PC-3 (cell line): Measurements from ENCODE around the gene RIPPLY1. TPM values are rescaled to one million over a fixed set of nuclear protein-coding genes. Genes with fewer than 3 reads are reported as not detected.

ENCODE experiments used
- ATAC-seq: fragments of 200-7000 bp; cut with Tn5 transposase; 2 replicates; pipeline ENCODE4 v1.9.1; 2020; ENCODE audit warnings: mild to moderate bottlenecking, moderate library complexity
- BruUV-seq: library from RNA; stranded (reverse); fragments of 400-500 nt; replicated peaks from 2 replicates; lab custom pipeline; 2021; lab: Mats Ljungman, UMichigan
- CTCF ChIA-PET: fragments of 300-600 bp; sonication (Branson Sonifier 250); formaldehyde crosslinking; loops from one replicate; lab custom pipeline; 2022; ENCODE audit warnings: antibody characterized with exemption; lab: Charles Lee
- POLR2A ChIA-PET: fragments of 300-600 bp; sonication (Branson Sonifier 250); formaldehyde crosslinking; loops from one replicate; lab custom pipeline; 2022; ENCODE audit warnings: antibody characterized with exemption; ENCODE audit not compliant: unreplicated experiment; lab: Charles Lee
- DNase-seq: peaks from one replicate; pipeline ENCODE4 v3.0.0-alpha.2; 2015
- H2AFZ ChIP-seq: fragments of 300-600 bp; sonication (generic); 2 replicates; pipeline ENCODE4 v1.6.0; 2016; ENCODE audit warnings: antibody characterized with exemption, low read length
- H3F3A ChIP-seq: fragments of 300-600 bp; sonication (generic); one replicate; pipeline ENCODE4 v1.6.0; 2017; ENCODE audit warnings: antibody characterized with exemption, low read length, control low read depth, mild to moderate bottlenecking; ENCODE audit not compliant: unreplicated experiment
- H3K27ac ChIP-seq: fragments of 300-600 bp; sonication (generic); 2 replicates; pipeline ENCODE4 v1.5.1; 2016; ENCODE audit warnings: mild to moderate bottlenecking, low read length
- H3K27me3 ChIP-seq: fragments of 300-600 bp; sonication (generic); 2 replicates; pipeline ENCODE4 v1.6.1; 2016; ENCODE audit warnings: low read length, mixed read lengths
- H3K36me3 ChIP-seq: fragments of 300-600 bp; sonication (generic); 2 replicates; pipeline ENCODE4 v1.6.1; 2016; ENCODE audit warnings: low read depth, mixed run types, low read length, mixed read lengths
- H3K4me1 ChIP-seq: fragments of 300-600 bp; sonication (generic); 2 replicates; pipeline ENCODE4 v1.5.1; 2016; ENCODE audit warnings: low read length; ENCODE audit not compliant: insufficient read depth
- H3K4me2 ChIP-seq: fragments of 300-600 bp; sonication (generic); 2 replicates; pipeline ENCODE4 v1.6.0; 2016; ENCODE audit warnings: low read length
- H3K4me3 ChIP-seq: fragments of 300-600 bp; sonication (generic); 2 replicates; pipeline ENCODE4 v1.5.1; 2016; ENCODE audit warnings: mild to moderate bottlenecking, low read length, mixed read lengths
- H3K79me2 ChIP-seq: fragments of 300-600 bp; sonication (generic); 2 replicates; pipeline ENCODE4 v1.6.1; 2017; ENCODE audit warnings: low read length, mixed read lengths
- H3K9ac ChIP-seq: fragments of 300-600 bp; sonication (generic); 2 replicates; pipeline ENCODE4 v1.6.0; 2016; ENCODE audit warnings: mild to moderate bottlenecking, low read length
- H3K9me2 ChIP-seq: fragments of 300-600 bp; sonication (generic); replicated peaks from 2 replicates; pipeline ENCODE4 v1.6.1; 2016; ENCODE audit warnings: mixed run types, low read length, mixed read lengths
- H3K9me3 ChIP-seq: fragments of 300-600 bp; sonication (generic); 2 replicates; pipeline ENCODE4 v1.6.1; 2016; ENCODE audit warnings: low read length, mixed read lengths
- H4K20me1 ChIP-seq: fragments of 300-600 bp; sonication (generic); 2 replicates; pipeline ENCODE4 v1.6.1; 2016; ENCODE audit warnings: low read length, mixed read lengths
- CTCF ChIP-seq: fragments of 300-600 bp; sonication (generic); conservative IDR thresholded peaks from 2 replicates; pipeline ENCODE4 v1.5.1; 2017; ENCODE audit warnings: antibody characterized with exemption, low read depth, mild to moderate bottlenecking, low read length
- EZH2 ChIP-seq: fragments of 300-600 bp; sonication (generic); IDR thresholded peaks from one replicate; pipeline ENCODE4 v1.6.1; 2017; ENCODE audit warnings: antibody characterized with exemption, mild to moderate bottlenecking, low read length; ENCODE audit not compliant: unreplicated experiment
- EZH2phosphoT487 ChIP-seq: fragments of 300-600 bp; sonication (generic); IDR thresholded peaks from 2 replicates; pipeline ENCODE4 v1.6.1; 2018; ENCODE audit warnings: mild to moderate bottlenecking, antibody characterized with exemption, low read length, borderline replicate concordance
- intact Hi-C: fragments of 100-400 bp; cut with micrococcal nuclease; formaldehyde crosslinking; loops from 2 replicates; pipeline ENCODE4 v1.9.0; 2023
- total RNA-seq: library from RNA; depleted of rRNA; stranded (reverse); fragments of >200 nt; gene quantifications from 2 replicates; pipeline ENCODE4 v1.2.3, GENCODE V29; 2014

The RIPPLY1 gene
- total RNA-seq, 1 experiment from 2014 or later: not detected

GRCh38 chrX:106927023-106927422, 23.9 kb upstream of the RIPPLY1 start:
- no peak overlapping the region for H3K27ac ChIP-seq
- H3K79me2 ChIP-seq: no peaks in the 10 kb centered on the region
- DNase-seq (peak; percentile 14), ATAC-seq (no peak)
- intact Hi-C loops: no loop called here
- POLR2A ChIA-PET: no interaction called here
- H3K4me2 ChIP-seq: no peak overlapping the region
- CTCF ChIA-PET: no interaction called here
- no peak overlapping the region for H3K4me3 ChIP-seq
- H3K4me1 ChIP-seq: no peaks in the 10 kb centered on the region
- H3F3A ChIP-seq: no peaks in the 10 kb centered on the region
- H3K9me3 ChIP-seq: no peaks in the 10 kb centered on the region
- H3K36me3 ChIP-seq: no peaks in the 10 kb centered on the region
- TF ChIP-seq EZH2phosphoT487 (no peak), CTCF (no peak), EZH2 (no peak)
- H2AFZ ChIP-seq: no peak overlapping the region
- no peaks in the 10 kb centered on the region for H3K27me3 ChIP-seq
- no peaks in the 10 kb centered on the region for H4K20me1 ChIP-seq
- no peaks in the 10 kb centered on the region for H3K9me2 ChIP-seq
- no peak overlapping the region for H3K9ac ChIP-seq
- no TSS peak for BruUV-seq

- ChIA-PET CTCF (no interaction called here), POLR2A (no interaction called here)
- no peak overlapping the region for H2AFZ ChIP-seq
- BruUV-seq: no TSS peak
- no peak overlapping the region for H3K27ac ChIP-seq
- peaks cover 16% of the 10 kb centered on the region for H3K4me1 ChIP-seq
- no peaks in the 10 kb centered on the region for H3K36me3 ChIP-seq
- H3K9ac ChIP-seq: no peak overlapping the region
- H3K9me2 ChIP-seq: no peaks in the 10 kb centered on the region
- no peaks in the 10 kb centered on the region for H3K79me2 ChIP-seq
- intact Hi-C loops: no loop called here
- no peak for DNase-seq
- TF ChIP-seq CTCF (no peak), EZH2 (no peak), EZH2phosphoT487 (no peak)
- no peaks in the 10 kb centered on the region for H4K20me1 ChIP-seq
- ATAC-seq: no peak
- no peak overlapping the region for H3K4me3 ChIP-seq
- no peaks in the 10 kb centered on the region for H3K9me3 ChIP-seq
- H3K27me3 ChIP-seq: no peaks in the 10 kb centered on the region
- no peak overlapping the region for H3K4me2 ChIP-seq
- no peaks in the 10 kb centered on the region for H3F3A ChIP-seq
These were observed 18.5 kb upstream of the RIPPLY1 start for GRCh38 chrX:106921637-106922036.

GRCh38 chrX:106919932-106920452, 16.9 kb upstream of the RIPPLY1 start, which contains the start of gene CLDN2:
Gene CLDN2, plus strand, starts transcription at chrX:106920402. Its CDS starts 7,827 bp downstream, at chrX:106928229.
- H3K9ac ChIP-seq: no peak within 1 kb of the TSS
- H4K20me1 ChIP-seq: no peaks in the 10 kb centered on the region
- H3K36me3 ChIP-seq: no peaks in the 10 kb centered on the region
- CTCF ChIA-PET: no interaction called here
- POLR2A ChIA-PET: no interaction called here
- H3K4me1 ChIP-seq: peaks cover 16% of the 10 kb centered on the region
- no peaks in the 10 kb centered on the region for H3K27me3 ChIP-seq
- TF ChIP-seq CTCF: no peak
- no peaks in the 10 kb centered on the region for H3K79me2 ChIP-seq
- H3K9me3 ChIP-seq: no peaks in the 10 kb centered on the region
- no peak within 1 kb of the TSS for H3K4me3 ChIP-seq
- no peak within 1 kb of the TSS for H2AFZ ChIP-seq
- no TSS peak for BruUV-seq
- intact Hi-C loops: no loop called here
- H3K4me2 ChIP-seq: no peak within 1 kb of the TSS
- no peaks in the 10 kb centered on the region for H3F3A ChIP-seq
- H3K27ac ChIP-seq: no peak within 1 kb of the TSS
- ATAC-seq (no peak), DNase-seq (no peak)
- H3K9me2 ChIP-seq: no peaks in the 10 kb centered on the region
